SK-N-SH treated with all-trans-retinoic acid at 6 μM for 48 hours (cell line): ENCODE results near the gene TINAGL1.

Experiments
- RARB ChIP-seq: fragments of 250-450 bp; sonication (Bioruptor Pico); IDR thresholded peaks from 2 replicates; pipeline ENCODE4 v1.8.0; 2021; ENCODE audit warnings: mild to moderate bottlenecking, moderate library complexity
- TF ChIP-seq, protein P1 (sequence below): fragments of 250-450 bp; sonication (Bioruptor Pico); IDR thresholded peaks from 2 replicates; pipeline ENCODE4 v1.8.0; 2020; ENCODE audit warnings: mild to moderate bottlenecking, moderate library complexity, borderline replicate concordance
- TF ChIP-seq, protein P2 (sequence below): fragments of 250-450 bp; sonication (Bioruptor Pico); IDR thresholded peaks from 2 replicates; pipeline ENCODE4 v1.5.0; 2020; ENCODE audit warnings: mild to moderate bottlenecking, moderate library complexity
- TF ChIP-seq, protein P3 (sequence below): fragments of 250-450 bp; sonication (Bioruptor Pico); IDR thresholded peaks from 2 replicates; pipeline ENCODE4 v1.8.0; 2021; ENCODE audit warnings: low read depth, mild to moderate bottlenecking, moderate library complexity, borderline replicate concordance
- TF ChIP-seq, protein P4 (sequence below): fragments of 250-450 bp; sonication (Bioruptor Pico); IDR thresholded peaks from 2 replicates; pipeline ENCODE4 v1.5.1; 2021; ENCODE audit warnings: mild to moderate bottlenecking, moderate library complexity

DNA sequence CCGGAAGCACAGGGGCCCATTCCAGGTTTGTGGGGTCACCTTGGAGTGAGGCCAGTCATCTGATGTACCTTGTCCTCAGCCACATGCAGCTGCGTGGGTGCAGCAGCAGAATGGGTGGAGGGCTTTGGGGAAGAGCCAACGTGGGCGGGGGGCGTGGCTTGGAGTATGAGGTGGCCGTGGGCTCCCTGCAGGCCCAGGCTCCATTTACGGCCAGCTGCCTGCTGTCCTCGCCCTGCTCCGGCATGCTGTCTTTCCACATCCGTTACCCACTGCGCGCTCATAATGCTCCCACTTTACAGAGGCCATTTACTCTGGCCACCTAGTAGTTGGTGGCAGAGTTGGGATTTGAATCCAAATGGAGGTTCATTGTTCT is 27.8 kb upstream of the TINAGL1 start:
- TF ChIP-seq, protein P1, sequence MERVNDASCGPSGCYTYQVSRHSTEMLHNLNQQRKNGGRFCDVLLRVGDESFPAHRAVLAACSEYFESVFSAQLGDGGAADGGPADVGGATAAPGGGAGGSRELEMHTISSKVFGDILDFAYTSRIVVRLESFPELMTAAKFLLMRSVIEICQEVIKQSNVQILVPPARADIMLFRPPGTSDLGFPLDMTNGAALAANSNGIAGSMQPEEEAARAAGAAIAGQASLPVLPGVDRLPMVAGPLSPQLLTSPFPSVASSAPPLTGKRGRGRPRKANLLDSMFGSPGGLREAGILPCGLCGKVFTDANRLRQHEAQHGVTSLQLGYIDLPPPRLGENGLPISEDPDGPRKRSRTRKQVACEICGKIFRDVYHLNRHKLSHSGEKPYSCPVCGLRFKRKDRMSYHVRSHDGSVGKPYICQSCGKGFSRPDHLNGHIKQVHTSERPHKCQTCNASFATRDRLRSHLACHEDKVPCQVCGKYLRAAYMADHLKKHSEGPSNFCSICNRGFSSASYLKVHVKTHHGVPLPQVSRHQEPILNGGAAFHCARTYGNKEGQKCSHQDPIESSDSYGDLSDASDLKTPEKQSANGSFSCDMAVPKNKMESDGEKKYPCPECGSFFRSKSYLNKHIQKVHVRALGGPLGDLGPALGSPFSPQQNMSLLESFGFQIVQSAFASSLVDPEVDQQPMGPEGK (CRISPR knock-in tag) = no peak
- TF ChIP-seq, protein P2, sequence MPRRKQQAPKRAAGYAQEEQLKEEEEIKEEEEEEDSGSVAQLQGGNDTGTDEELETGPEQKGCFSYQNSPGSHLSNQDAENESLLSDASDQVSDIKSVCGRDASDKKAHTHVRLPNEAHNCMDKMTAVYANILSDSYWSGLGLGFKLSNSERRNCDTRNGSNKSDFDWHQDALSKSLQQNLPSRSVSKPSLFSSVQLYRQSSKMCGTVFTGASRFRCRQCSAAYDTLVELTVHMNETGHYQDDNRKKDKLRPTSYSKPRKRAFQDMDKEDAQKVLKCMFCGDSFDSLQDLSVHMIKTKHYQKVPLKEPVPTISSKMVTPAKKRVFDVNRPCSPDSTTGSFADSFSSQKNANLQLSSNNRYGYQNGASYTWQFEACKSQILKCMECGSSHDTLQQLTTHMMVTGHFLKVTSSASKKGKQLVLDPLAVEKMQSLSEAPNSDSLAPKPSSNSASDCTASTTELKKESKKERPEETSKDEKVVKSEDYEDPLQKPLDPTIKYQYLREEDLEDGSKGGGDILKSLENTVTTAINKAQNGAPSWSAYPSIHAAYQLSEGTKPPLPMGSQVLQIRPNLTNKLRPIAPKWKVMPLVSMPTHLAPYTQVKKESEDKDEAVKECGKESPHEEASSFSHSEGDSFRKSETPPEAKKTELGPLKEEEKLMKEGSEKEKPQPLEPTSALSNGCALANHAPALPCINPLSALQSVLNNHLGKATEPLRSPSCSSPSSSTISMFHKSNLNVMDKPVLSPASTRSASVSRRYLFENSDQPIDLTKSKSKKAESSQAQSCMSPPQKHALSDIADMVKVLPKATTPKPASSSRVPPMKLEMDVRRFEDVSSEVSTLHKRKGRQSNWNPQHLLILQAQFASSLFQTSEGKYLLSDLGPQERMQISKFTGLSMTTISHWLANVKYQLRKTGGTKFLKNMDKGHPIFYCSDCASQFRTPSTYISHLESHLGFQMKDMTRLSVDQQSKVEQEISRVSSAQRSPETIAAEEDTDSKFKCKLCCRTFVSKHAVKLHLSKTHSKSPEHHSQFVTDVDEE (CRISPR knock-in tag) = no peak
- TF ChIP-seq, protein P3, sequence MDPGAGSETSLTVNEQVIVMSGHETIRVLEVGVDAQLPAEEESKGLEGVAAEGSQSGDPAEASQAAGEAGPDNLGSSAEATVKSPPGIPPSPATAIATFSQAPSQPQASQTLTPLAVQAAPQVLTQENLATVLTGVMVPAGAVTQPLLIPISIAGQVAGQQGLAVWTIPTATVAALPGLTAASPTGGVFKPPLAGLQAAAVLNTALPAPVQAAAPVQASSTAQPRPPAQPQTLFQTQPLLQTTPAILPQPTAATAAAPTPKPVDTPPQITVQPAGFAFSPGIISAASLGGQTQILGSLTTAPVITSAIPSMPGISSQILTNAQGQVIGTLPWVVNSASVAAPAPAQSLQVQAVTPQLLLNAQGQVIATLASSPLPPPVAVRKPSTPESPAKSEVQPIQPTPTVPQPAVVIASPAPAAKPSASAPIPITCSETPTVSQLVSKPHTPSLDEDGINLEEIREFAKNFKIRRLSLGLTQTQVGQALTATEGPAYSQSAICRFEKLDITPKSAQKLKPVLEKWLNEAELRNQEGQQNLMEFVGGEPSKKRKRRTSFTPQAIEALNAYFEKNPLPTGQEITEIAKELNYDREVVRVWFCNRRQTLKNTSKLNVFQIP (CRISPR knock-in tag) = no peak
- no peak for TF ChIP-seq RARB (CRISPR knock-in tag)
- TF ChIP-seq, protein P4, sequence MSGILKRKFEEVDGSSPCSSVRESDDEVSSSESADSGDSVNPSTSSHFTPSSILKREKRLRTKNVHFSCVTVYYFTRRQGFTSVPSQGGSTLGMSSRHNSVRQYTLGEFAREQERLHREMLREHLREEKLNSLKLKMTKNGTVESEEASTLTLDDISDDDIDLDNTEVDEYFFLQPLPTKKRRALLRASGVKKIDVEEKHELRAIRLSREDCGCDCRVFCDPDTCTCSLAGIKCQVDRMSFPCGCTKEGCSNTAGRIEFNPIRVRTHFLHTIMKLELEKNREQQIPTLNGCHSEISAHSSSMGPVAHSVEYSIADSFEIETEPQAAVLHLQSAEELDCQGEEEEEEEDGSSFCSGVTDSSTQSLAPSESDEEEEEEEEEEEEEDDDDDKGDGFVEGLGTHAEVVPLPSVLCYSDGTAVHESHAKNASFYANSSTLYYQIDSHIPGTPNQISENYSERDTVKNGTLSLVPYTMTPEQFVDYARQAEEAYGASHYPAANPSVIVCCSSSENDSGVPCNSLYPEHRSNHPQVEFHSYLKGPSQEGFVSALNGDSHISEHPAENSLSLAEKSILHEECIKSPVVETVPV (CRISPR knock-in tag) = no peak
